Stimulated activated CD4-positive, alpha-beta T cell treated with anti-CD3 and anti-CD28 coated beads, Interleukin-1b, Interleukin-23, amount 100 ng/mL, for 24 hours (primary cell): ENCODE data around the gene ZNF555.

Experiments used
- DNase-seq, 4 experiments: peaks; one replicate each; pipeline ENCODE4 v3.0.0-alpha.2; 2020; ENCODE audit warnings: low read depth in 4 of 4, low spot score in 1 of 4

Gene ZNF555

DNA sequence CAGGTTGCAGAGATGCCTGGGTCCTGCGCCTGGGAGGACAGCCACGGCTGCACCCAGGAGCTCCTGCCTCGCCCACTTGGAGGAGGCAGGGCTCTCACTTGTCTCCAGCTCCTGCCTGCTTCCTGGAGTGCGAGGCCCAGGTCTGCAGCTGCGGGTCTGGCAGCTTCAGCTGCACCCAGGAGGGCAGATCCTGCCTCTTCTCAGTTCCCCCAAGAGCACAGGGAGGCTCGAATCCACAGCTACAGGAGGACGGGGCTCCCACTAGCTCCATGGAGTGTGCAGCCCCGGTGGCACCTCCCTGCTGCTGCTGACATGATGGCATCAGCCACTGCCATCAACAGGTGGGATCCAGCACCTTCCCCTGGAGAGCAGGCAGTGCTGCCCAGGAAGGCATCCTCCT lies 17.1 kb upstream of the ZNF555 start:
- DNase-seq: no peak

GRCh38 chr19:2827022-2827421 lies 14.3 kb upstream of the ZNF555 start:
- no peak for DNase-seq

- no peak for DNase-seq
Measured at GRCh38 chr19:2827840-2828489, 13.3 kb upstream of the ZNF555 start.

GRCh38 chr19:2834294-2834871 lies 6.9 kb upstream of the ZNF555 start:
- DNase-seq: no peak

DNA sequence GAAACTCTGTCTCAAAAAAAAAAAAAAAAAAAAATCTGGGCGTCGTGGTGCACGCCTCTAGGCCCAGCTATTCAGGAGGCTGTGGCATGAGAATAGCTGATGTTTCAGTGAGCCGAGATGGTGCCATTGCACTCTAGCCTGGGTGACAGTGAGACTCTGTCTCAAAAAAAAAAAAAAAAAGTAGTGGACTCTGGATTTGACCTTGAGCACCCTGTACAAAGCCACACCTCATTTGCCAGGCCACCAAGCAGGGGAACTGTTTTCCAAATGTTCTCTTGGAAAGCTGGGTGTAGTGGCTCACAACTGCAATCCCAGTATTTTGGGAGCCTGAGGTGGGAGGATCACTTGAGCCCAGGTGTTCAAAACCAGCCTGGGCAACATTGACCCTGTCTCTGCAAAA lies 3.8 kb upstream of the ZNF555 start:
- DNase-seq: no peak

GRCh38 chr19:2841855-2842574 lies 740 bp downstream of the ZNF555 start:
- no peak for DNase-seq

- no peak for DNase-seq
Measured at GRCh38 chr19:2845107-2845506, 3.8 kb downstream of the ZNF555 start.

- no peak for DNase-seq
Measured at GRCh38 chr19:2846180-2846894, 5.1 kb downstream of the ZNF555 start.

DNA sequence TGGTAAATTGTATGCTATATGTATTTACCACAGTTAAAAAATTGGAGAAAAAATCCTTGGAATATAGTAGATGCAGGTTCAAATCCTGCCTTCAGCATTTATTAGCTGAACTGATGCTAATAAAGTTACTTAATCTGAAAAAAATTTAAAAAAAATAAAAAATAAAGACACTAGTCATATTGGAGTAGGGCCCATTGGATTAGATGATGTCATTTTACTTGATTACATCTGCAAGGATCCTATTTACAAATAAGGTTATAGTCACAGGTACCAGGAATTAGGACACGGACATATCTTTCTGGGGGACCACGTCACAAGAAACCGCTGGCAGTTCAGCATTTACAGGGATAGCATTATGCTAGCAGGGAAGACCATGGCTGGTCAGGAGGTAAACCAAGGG lies 6.2 kb downstream of the ZNF555 start:
- DNase-seq: no peak

DNA sequence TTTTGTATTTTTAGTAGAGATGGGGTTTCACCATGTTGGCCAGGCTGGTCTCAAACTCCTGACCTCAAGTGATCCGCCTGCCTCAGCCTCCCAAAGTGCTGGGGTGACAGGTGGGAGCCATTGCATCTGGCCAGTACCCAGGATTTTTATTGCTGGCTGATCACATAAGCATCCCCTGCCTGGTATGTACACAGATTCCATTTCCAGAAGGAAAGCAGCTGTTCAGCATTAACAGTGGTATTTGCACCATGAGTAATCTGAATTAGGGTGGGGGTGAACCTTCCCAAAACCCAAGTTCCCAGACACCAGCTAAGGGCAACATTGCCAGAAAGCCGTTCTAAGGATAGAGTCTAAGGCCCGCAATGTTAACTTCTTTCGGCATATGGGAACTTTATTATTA lies 7.3 kb downstream of the ZNF555 start:
- no peak for DNase-seq

- DNase-seq: no peak
Measured at GRCh38 chr19:2850256-2850925, 9.1 kb downstream of the ZNF555 start.

- DNase-seq: no peak
Measured at GRCh38 chr19:2852598-2852997, 11.3 kb downstream of the ZNF555 start.

DNA sequence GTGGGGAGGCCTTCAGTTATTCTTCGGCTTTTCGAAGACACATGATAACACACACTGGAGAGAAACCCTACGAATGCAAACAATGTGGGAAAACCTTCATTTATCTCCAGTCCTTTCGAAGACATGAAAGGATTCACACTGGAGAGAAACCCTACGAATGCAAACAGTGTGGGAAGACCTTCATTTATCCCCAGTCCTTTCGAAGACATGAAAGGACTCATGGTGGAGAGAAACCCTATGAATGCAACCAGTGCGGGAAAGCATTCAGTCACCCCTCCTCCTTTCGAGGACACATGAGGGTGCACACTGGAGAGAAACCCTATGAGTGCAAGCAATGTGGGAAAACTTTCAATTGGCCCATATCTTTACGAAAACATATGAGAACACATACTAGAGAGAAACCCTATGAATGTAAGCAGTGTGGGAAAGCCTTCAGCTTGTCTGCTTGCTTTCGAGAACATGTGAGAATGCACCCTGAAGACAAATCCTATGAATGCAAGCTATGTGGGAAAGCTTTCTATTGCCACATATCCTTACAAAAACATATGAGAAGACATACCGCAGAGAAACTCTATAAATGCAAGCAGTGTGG lies 11.8 kb downstream of the ZNF555 start:
- DNase-seq: no peak

- DNase-seq: no peak
Measured at GRCh38 chr19:2854849-2855248, 13.6 kb downstream of the ZNF555 start.

DNA sequence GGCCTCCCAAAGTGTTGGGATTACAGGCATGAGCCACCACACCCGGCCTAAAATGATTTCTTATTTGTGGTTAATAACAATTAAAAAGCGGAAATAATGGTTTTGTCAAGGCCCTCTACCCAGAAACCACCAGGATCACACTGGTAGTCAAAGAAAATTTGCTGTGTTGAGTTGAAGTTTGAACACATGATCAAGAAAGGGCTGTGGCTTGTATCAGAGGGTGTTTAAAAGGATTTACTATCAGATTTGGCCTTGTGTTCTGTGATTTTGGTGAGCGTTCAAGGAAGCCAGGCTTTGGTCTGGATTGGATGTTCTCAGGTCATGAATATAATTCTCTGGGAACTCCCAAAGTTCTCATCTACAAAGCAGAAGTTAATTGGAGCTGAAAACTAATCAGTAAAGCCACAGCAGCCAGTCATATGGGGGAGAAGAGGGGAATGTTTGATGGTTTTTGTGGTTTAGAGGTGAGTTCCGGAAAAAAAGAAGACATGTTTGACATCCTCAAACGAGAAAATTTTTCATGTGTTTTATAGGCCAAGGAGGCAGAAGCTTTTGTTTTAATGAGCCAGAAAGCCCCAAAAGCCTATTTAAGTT lies 15.3 kb downstream of the ZNF555 start:
- no peak for DNase-seq

DNA sequence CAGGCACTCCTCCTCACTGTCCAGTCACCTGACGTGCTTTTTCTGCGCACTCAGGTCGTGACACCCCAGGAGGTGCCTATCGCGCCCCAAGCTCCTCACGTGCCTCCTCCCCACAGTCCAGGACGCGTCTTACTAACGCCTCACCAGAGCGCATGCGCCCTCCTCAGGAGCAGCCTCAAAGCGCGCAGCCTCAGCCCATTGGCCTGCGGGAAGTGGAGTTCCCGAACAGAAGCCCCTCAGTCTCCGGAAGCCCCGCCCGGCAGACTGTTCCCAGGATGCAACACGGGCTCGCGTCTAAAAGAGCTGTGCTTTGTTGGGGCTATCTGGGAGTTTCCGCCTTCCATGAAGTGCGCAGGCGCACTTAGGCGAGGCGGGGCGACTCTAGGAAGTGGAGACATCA lies 17.6 kb downstream of the ZNF555 start:
- DNase-seq: no peak

DNA sequence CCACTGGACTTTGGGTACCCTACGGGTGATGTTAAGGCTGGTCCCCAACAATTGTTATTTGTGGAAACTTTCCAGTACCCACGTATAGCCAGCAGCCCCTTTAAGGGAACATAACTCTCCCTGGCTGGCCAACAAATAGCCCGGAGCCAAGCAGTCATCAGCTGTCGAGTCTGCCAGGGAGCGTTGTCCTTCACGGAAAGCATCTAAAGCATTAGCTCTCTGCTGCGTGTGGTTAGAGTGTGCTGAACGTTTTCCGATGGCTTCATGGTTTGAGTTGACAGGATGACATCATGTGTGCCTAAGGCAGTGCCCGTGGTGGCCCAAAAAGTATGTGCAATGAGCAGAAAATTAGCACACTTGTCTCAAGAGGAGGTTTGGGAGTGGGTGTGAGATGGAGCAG lies 22.5 kb downstream of the ZNF555 start:
- no peak for DNase-seq

- no peak for DNase-seq
Measured at GRCh38 chr19:2865334-2866100, 24.2 kb downstream of the ZNF555 start.

DNA sequence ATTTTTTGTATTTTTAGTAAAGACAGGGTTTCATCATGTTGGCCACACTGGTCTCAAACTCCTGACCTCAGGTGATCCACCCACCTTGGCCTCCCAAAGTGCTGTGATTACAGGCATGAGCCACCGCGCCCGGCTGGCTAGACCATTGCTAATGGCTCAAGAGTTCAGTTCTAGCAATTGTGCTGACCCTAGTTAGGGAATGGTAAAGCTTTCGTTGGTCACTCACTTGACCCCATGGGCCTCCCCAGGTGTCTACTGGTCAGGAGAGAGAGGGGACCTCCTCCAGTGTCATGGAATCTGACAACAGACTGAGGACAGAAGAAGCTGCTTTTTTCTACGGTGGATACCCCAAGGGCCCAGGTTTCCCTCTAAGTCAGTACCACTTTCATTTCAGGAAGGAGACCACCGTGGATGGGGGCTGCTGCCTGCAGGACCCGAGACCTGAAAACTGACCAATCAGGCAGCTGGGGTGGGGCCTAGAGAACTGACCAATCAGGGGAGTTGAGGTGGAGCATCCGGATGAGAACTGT lies 25.3 kb downstream of the ZNF555 start:
- DNase-seq: no peak
